Tongue (tissue), 2 donors: ENCODE data around the gene STX16. TPM values are rescaled to one million over a fixed set of nuclear protein-coding genes. Genes with fewer than 3 reads are reported as not detected.
A peak's percentile ranks its signal among the peaks of the same experiment; 100 is the strongest.

Experiments
- DNase-seq: peaks from one replicate; pipeline ENCODE4 v3.0.0-alpha.2; 2015
- total RNA-seq: library from RNA; depleted of rRNA; stranded (reverse); fragments of >200 nt; gene quantifications from one replicate; pipeline ENCODE4 v1.2.3, GENCODE V29; 2014

Gene STX16
- total RNA-seq, 1 donor from 2014 or later, result 67.5 TPM

GRCh38 chr20:58652606-58653294 lies 1.7 kb downstream of the STX16 start:
- DNase-seq, result no peak

- DNase-seq, result no peak
Measured at GRCh38 chr20:58654337-58654736, 3.3 kb downstream of the STX16 start.

- DNase-seq, result no peak
Measured at GRCh38 chr20:58655328-58656107, 4.4 kb downstream of the STX16 start.

GRCh38 chr20:58656831-58657230 lies 5.7 kb downstream of the STX16 start:
- DNase-seq, result no peak

GRCh38 chr20:58657262-58657661 lies 6.2 kb downstream of the STX16 start:
- DNase-seq, result peak; percentile 71

- DNase-seq, result no peak
Measured at GRCh38 chr20:58657986-58658385, 6.9 kb downstream of the STX16 start.

- DNase-seq, result no peak
Measured at GRCh38 chr20:58658760-58659159, 7.7 kb downstream of the STX16 start.

GRCh38 chr20:58659841-58660240 lies 8.8 kb downstream of the STX16 start:
- no peak for DNase-seq

GRCh38 chr20:58660855-58661597 lies 9.9 kb downstream of the STX16 start:
- no peak for DNase-seq

- no peak for DNase-seq
Measured at GRCh38 chr20:58661598-58662473, 10.8 kb downstream of the STX16 start.

- DNase-seq, result no peak
Measured at GRCh38 chr20:58664331-58664730, 13.2 kb downstream of the STX16 start.

- DNase-seq, result no peak
Measured at GRCh38 chr20:58664883-58665282, 13.8 kb downstream of the STX16 start.

GRCh38 chr20:58665606-58666005 lies 14.5 kb downstream of the STX16 start:
- no peak for DNase-seq

GRCh38 chr20:58666702-58667101 lies 15.6 kb downstream of the STX16 start:
- DNase-seq, result no peak

- no peak for DNase-seq
Measured at GRCh38 chr20:58667975-58668374, 16.9 kb downstream of the STX16 start.

GRCh38 chr20:58668901-58669286 lies 17.8 kb downstream of the STX16 start:
- DNase-seq, result no peak

GRCh38 chr20:58669287-58670006 lies 18.4 kb downstream of the STX16 start:
- DNase-seq, result no peak

- DNase-seq, result no peak
Measured at GRCh38 chr20:58670102-58670501, 19.0 kb downstream of the STX16 start.

- DNase-seq, result no peak
Measured at GRCh38 chr20:58670659-58671058, 19.6 kb downstream of the STX16 start.

GRCh38 chr20:58673119-58673518 lies 22.0 kb downstream of the STX16 start:
- no peak for DNase-seq

- DNase-seq, result no peak
Measured at GRCh38 chr20:58675146-58675584, 24.1 kb downstream of the STX16 start.
